Measurements from ENCODE around the gene MAGI2.

- no peak for TF ChIP-seq CTCF (IDR thresholded peaks at IDR 0.05)
- no peak for TF ChIP-seq POLR2A (IDR thresholded peaks at IDR 0.05)
These were observed 165.5 kb downstream of the MAGI2 start for GRCh38 chr7:79287981-79288380.

Measured in body of pancreas (tissue), 4 donors.